Large intestine (tissue), 3 donors: ENCODE data around the gene WT1. TPM values are rescaled to one million over a fixed set of nuclear protein-coding genes. Genes with fewer than 3 reads are reported as not detected.

ENCODE experiments used
- DNase-seq, 2 donors: peaks; one replicate each; pipeline versions ENCODE4 v3.0.0 to v3.0.0-alpha.2; 2013
- H3K27ac ChIP-seq: one replicate; pipeline ENCODE4 v1.5.1; 2013; ENCODE audit warnings: low read length
- H3K27me3 ChIP-seq: 2 replicates; pipeline ENCODE4 v1.6.1; 2013; ENCODE audit warnings: low read length; ENCODE audit not compliant: control insufficient read depth, insufficient read depth
- H3K36me3 ChIP-seq: 2 replicates; pipeline ENCODE4 v1.6.1; 2013; ENCODE audit warnings: low read length; ENCODE audit not compliant: control insufficient read depth, insufficient read depth
- H3K4me1 ChIP-seq: one replicate; pipeline ENCODE4 v1.6.1; 2013; ENCODE audit warnings: low read length; ENCODE audit not compliant: control insufficient read depth, insufficient read depth
- H3K4me3 ChIP-seq: one replicate; pipeline ENCODE4 v1.5.1; 2013; ENCODE audit warnings: low read length
- H3K9me3 ChIP-seq: one replicate; pipeline ENCODE4 v1.6.1; 2013; ENCODE audit warnings: mild to moderate bottlenecking, low read depth, low read length, moderate library complexity; ENCODE audit not compliant: control insufficient read depth
- WGBS: methylation state at CpG from one replicate; pipeline ENCODE4 v1.1.5; 2013; ENCODE audit warnings: low lambda C conversion rate; ENCODE audit not compliant: insufficient coverage; 5-methylcytosine and 5-hydroxymethylcytosine counted together
- polyA plus RNA-seq: library from polyadenylated mRNA; unstranded; fragments of 120-200 nt; gene quantifications from one replicate; pipeline ENCODE4 v1.2.1, GENCODE V29; 2013

Gene WT1
- polyA plus RNA-seq, 1 donor: 4.6 TPM

DNA sequence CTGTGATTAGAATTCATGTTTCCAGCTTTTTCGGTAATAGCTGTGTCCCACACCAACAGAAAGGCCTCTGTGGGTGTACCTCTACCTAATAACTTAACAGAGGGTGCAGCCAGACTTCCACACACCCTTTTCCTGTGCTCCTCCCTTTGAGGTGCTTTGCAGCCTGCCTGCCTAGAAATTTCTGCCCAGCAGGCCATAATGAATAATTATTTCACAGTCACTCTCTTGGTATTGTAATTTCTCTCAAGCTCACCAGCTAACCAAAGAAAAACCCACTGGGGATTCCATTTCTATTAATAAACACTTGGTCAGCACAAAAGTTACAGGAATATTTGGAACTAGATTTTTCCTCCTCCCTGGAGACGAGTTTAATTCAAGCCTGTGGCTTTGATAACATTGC lies 13.3 kb downstream of the WT1 start:
- no CpG with 5 or more reads among the region's 2 CpGs for WGBS
- Histone ChIP-seq H3K27ac (no peak overlapping the region), H3K27me3 (peaks cover 58% of the 10 kb centered on the region), H3K36me3 (no peaks in the 10 kb centered on the region), H3K4me1 (peaks cover 2% of the 10 kb centered on the region), H3K4me3 (no peak overlapping the region), H3K9me3 (no peaks in the 10 kb centered on the region)
- DNase-seq: no peak

DNA sequence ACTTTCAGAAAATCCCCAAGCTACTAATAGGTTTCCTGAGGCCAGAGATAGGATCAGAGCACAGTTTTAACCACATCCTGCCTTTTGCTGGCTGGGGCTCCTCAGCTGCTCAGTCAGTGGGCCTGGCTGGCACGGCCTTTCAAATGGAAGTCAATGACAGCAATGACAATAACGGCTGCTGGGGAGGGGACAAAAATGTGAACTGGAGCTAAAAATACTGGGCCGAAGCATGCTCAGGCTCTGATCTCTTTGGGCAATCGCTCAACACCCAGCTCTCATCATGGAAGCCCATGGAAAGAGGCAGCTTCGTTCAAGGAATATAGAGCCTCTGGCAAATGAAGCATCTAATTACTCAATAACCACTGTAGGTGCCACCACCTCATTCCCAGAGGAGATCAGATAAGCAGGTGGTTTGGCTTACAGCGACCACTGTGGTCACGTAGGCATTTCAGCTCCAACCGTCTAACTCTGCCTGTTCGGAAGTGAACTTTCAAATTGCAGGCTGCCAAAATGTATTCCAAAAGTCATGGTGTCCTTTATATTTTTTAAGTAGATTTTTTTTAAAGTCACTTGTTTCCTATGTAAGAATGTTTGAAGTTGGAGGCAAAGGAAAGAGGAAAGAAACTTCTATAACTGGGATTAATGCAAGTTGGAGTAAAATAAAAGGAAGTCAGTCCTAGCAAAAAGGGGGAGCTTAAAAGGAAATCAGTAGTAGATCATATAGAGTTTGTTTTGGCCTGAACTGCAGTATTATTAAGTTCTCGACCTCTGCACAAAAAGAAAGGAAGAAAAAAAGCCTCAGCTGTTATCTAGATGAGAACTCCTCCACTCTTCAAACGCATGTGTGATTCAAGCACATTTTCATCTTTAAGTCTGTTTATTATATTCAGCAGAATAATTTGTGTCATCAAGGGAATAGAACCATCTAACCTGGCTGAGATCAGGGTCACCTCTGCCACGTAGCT lies 14.1 kb downstream of the WT1 start:
- Histone ChIP-seq H3K27me3 (peaks cover 54% of the 10 kb centered on the region), H3K9me3 (no peaks in the 10 kb centered on the region), H3K27ac (no peak overlapping the region), H3K36me3 (no peaks in the 10 kb centered on the region), H3K4me3 (no peak overlapping the region), H3K4me1 (no peaks in the 10 kb centered on the region)
- DNase-seq: no peak
- no CpG with 5 or more reads among the region's 12 CpGs for WGBS

DNA sequence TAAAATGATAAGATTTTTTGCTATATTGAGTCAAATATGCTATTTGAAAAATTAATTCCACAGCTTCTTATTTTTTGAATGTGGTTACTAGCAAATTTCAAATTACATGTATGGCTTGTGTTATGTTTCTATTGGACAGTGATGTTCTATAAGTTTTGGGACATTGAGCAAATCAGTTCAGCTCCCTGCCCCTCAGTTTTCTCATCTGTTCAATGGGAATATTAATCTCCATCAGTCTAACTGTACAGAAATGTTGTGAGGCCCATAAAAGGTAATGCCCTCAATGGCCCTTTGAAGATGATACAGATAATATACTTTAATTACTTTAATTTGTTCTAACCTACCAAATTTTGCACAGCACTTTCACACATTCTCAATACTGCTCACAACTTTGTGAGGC lies 15.2 kb downstream of the WT1 start:
- Histone ChIP-seq H3K27ac (no peak overlapping the region), H3K36me3 (no peaks in the 10 kb centered on the region), H3K27me3 (peaks cover 46% of the 10 kb centered on the region), H3K9me3 (no peaks in the 10 kb centered on the region), H3K4me1 (no peaks in the 10 kb centered on the region), H3K4me3 (no peak overlapping the region)
- no peak for DNase-seq

DNA sequence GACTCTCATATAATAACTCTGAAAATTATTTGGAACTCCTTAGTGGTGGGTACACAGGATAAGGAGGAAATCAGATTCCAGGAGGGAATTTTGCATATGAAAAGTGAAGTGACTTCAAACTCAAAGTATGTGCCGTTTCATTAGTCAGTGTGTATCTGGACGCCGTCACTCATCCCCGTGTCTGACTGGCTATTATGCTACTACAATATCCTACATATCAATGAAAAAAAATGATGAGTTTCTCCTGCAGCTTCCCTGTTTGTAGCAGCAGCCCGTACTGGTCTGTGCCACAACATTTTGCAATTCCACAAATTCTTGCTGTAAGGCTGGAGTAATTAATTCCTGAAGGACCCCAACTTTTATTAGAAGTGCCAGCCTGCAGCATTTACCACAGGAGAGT lies 16.5 kb downstream of the WT1 start:
- Histone ChIP-seq H3K4me3 (no peak overlapping the region), H3K27me3 (peaks cover 35% of the 10 kb centered on the region), H3K27ac (no peak overlapping the region), H3K9me3 (no peaks in the 10 kb centered on the region), H3K4me1 (no peaks in the 10 kb centered on the region), H3K36me3 (no peaks in the 10 kb centered on the region)
- WGBS: 80% methylated on average over 2 of the region's 5 CpGs
- no peak for DNase-seq

DNA sequence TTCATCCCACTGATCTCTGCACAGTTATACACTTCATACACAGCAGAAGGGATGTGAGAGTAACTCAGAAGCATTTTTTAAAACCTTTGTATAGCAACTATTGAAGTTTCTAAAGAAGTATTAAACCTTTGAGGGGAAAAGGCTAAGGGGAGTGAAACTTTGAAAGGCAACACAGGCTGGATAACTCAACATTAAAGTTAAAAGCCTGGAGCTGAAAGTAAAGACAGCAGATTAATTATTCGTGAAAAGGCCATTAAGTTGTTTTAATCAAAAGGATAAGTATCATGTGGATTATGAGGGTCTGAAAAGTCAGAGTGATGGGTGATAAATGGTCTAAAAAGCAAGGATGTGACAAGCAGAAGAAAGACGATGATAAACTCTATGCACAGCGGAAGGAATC lies 17.5 kb downstream of the WT1 start:
- H3K36me3 ChIP-seq: no peaks in the 10 kb centered on the region
- no peak for DNase-seq
- H3K4me1 ChIP-seq: no peaks in the 10 kb centered on the region
- no peaks in the 10 kb centered on the region for H3K9me3 ChIP-seq
- no peak overlapping the region for H3K4me3 ChIP-seq
- H3K27ac ChIP-seq: no peak overlapping the region
- peaks cover 30% of the 10 kb centered on the region for H3K27me3 ChIP-seq
- 67% methylated on average over 1 of the region's 3 CpGs for WGBS

DNA sequence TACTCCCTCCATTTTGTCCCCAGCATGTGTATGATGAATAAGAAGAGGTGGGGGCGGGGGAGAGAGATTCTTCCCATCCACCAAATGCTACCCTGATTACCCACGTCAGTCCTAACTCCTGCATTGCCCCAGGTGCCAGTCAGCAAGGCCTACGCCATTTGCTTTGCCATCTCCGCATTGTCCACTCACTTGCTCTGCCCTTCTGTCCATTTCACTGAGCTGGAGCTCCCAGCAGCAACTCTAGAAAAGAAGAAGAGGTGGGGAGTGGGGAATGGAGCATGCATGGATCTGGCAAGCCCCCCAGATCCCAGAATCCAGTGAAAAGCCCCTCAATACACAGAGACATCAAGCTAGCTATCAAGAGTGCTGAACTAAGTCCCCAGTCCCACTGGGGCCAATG lies 19.0 kb downstream of the WT1 start:
- Histone ChIP-seq H3K36me3 (no peaks in the 10 kb centered on the region), H3K9me3 (no peaks in the 10 kb centered on the region), H3K4me3 (no peak overlapping the region), H3K27ac (no peak overlapping the region), H3K4me1 (no peaks in the 10 kb centered on the region), H3K27me3 (peaks cover 26% of the 10 kb centered on the region)
- no peak for DNase-seq
- no CpG with 5 or more reads among the region's 4 CpGs for WGBS

DNA sequence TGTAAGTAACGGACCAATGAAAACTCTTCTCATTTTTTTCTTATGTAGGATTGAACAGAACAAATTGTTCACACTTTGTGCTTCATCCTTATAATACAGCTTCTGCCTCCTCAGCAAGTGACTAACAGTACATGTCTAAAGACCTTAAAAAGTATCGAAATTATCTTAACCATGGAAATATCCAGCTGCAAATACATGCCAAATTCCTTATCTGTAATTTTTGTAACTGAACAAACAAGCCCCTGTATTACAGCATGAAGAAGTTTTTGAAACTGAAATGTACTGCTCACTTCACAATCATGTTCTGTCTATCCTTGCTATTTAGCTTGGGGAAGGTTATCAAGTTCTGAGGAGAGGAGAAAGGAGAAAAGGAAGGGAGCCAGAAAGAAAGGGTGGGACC lies 20.4 kb downstream of the WT1 start:
- peaks cover 18% of the 10 kb centered on the region for H3K27me3 ChIP-seq
- no peak overlapping the region for H3K4me3 ChIP-seq
- WGBS: 83% methylated on average over 1 of the region's 2 CpGs
- no peaks in the 10 kb centered on the region for H3K9me3 ChIP-seq
- no peaks in the 10 kb centered on the region for H3K4me1 ChIP-seq
- no peak for DNase-seq
- no peak overlapping the region for H3K27ac ChIP-seq
- H3K36me3 ChIP-seq: no peaks in the 10 kb centered on the region

DNA sequence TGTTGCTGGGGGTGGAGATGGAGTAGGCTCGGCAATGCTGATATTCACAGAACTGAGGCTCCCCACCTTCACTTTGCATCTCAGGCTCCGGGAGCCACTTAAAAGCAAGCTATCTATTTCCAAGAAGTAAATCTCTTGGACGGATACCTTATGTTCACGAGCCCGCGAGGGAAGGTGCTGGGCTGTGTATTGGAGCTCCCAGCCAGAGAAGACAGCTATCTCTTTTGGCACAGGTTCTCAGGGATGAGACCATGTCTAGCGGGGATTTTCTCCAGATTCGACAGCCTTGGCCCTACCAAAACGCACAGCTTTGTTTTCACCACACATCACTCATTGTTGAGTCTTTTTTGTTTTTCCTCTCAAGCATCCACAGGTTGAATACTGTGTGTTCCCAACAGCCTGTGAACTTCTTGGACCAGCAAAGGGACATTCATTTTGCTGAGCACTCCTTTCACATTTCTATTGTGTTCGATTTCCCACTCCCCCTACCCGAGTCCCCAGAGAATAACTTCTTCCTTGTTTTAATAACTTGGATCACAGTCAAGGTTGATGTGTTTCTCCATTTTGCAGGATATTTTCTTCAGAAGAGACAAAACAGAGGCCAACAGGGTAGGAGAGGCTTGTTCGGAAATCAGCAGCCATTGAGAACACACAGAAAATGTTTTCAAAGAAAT lies 23.3 kb downstream of the WT1 start:
- Histone ChIP-seq H3K27me3 (peaks cover 16% of the 10 kb centered on the region), H3K4me1 (no peaks in the 10 kb centered on the region), H3K36me3 (no peaks in the 10 kb centered on the region), H3K9me3 (no peaks in the 10 kb centered on the region), H3K27ac (no peak overlapping the region), H3K4me3 (no peak overlapping the region)
- DNase-seq: peak in 1 of 2 donors; percentile 5
- WGBS: 83% methylated on average over 1 of the region's 12 CpGs

DNA sequence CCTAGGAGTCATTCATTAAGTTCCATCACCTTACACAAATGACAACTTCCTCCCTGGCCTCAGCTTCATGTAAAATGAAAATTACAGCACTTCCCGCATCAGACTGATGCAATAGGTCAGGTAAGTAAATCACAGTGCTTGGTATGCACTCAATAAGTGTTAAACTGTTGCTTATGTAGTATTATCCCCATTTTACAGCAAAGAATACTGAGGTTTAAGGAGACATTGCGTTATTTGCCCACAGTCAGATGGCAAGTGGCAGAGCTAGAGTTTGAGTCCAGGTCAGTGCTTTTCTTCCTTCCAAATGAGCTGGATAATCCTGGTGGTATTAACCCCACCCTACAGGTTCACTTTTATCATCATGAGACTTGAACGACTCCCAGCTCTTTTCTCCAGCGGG lies 29.7 kb downstream of the WT1 start:
- H3K4me1 ChIP-seq: no peaks in the 10 kb centered on the region
- H3K4me3 ChIP-seq: no peak overlapping the region
- no peaks in the 10 kb centered on the region for H3K36me3 ChIP-seq
- no peak overlapping the region for H3K27ac ChIP-seq
- H3K27me3 ChIP-seq: peaks cover 5% of the 10 kb centered on the region
- no peak for DNase-seq
- no CpG with 5 or more reads among the region's 4 CpGs for WGBS
- no peaks in the 10 kb centered on the region for H3K9me3 ChIP-seq

DNA sequence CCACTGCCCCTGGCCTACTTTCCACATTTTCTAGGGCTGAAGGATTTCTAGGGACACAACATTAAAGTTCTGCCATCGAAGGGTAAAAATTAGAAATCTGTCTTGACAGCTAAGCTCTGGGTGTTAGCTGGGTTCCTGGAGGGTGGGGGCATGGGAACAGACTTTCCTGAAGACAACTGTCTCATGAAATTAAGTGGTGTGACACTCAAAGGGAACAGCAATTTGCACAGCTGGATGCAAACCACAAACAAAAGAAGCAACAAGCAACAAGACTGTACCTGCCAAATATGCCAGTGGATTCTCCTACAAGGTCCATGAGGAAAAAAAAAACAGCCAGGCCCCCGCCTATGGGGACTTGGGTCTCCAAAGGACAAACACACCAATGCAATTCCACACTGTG lies 32.5 kb downstream of the WT1 start:
- no CpG with 5 or more reads among the region's 2 CpGs for WGBS
- H3K4me3 ChIP-seq: no peak overlapping the region
- no peaks in the 10 kb centered on the region for H3K4me1 ChIP-seq
- DNase-seq: no peak
- H3K27ac ChIP-seq: no peak overlapping the region
- no peaks in the 10 kb centered on the region for H3K36me3 ChIP-seq
- peaks cover 18% of the 10 kb centered on the region for H3K27me3 ChIP-seq
- no peaks in the 10 kb centered on the region for H3K9me3 ChIP-seq
